Thyroid gland (tissue), 4 donors: Measurements from ENCODE around the gene MIB1.

ENCODE experiments used
- CTCF ChIP-seq, 6 experiments: fragments of 200-600 bp in 3 of 6; fragments of 450-650 bp in 3 of 6; sonication (generic) in 3 of 6; IDR thresholded peaks; one replicate each; pipeline ENCODE4 v1.5.1; 2016 to 2019; ENCODE audit warnings: antibody characterized with exemption in 6 of 6, mild to moderate bottlenecking in 2 of 6, inconsistent platforms in 1 of 6, moderate library complexity in 1 of 6
- POLR2A ChIP-seq, 2 donors: fragments of 450-650 bp; IDR thresholded peaks; one replicate each; pipeline ENCODE4 v1.6.1; 2017; ENCODE audit warnings: antibody characterized with exemption in 2 of 2, mild to moderate bottlenecking in 2 of 2, moderate library complexity in 1 of 2

- TF ChIP-seq POLR2A (IDR thresholded peaks at IDR 0.05): no peak
- no peak for TF ChIP-seq CTCF (IDR thresholded peaks at IDR 0.05)
These were observed 114.8 kb downstream of the MIB1 start for GRCh38 chr18:21855432-21855831.
